GM11168 (cell line): ENCODE data around the gene DNAH1.

Source experiments
- in situ Hi-C: fragments of 300-500 bp; cut with MboI; formaldehyde crosslinking; loops from one replicate; pipeline ENCODE4 v1.12.0; 2022; ENCODE audit warnings: low sequenced_read_pairs; ENCODE audit not compliant: unreplicated experiment

Gene DNAH1

DNA sequence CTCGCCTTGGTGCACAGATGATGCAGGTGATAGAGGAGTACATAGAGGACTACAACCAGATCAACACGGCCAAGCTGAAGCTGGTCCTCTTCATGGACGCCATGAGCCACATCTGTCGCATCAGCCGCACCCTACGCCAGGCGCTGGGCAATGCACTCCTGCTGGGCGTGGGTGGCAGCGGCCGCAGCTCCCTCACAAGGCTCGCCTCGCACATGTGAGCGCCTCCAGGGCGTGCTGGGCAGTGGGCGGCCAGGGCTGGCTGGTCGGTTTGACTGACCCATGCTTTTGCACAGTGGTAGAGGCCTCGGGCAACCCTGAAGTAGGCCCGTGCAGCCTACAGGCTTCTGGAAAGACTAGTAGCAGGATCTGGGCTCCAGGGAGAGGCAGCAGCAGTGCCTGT lies 65.5 kb downstream of the DNAH1 start:
- in situ Hi-C loops: no loop called here

GRCh38 chr3:52383446-52383845 lies 67.3 kb downstream of the DNAH1 start:
- in situ Hi-C loops: no loop called here

GRCh38 chr3:52384019-52384761 lies 68.1 kb downstream of the DNAH1 start:
- in situ Hi-C loops: no loop called here

- in situ Hi-C loops: no loop called here
Observed at GRCh38 chr3:52385157-52385556, 69.0 kb downstream of the DNAH1 start.

DNA sequence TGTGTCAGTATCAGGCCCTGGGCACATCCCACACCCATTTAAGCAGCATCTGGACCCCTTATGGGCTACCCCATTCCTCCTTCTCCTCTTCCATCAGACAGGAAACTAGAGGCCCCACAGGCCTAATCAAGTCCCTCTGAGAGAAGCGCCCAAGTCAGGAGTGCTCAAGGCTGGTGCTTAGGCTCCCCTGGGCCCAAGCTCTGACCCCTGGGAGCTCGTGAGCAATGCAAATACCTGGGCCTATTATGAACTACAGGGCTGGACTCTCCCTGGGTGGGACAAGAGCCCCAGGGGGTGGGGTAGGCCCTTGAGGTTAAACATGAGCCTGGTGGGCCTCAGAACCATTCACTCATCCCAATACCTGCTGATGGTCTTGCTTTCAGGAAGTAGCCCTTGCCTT lies 71.4 kb downstream of the DNAH1 start:
- in situ Hi-C loops: no loop called here

GRCh38 chr3:52388348-52388821 lies 72.3 kb downstream of the DNAH1 start:
- in situ Hi-C loops: no loop called here

DNA sequence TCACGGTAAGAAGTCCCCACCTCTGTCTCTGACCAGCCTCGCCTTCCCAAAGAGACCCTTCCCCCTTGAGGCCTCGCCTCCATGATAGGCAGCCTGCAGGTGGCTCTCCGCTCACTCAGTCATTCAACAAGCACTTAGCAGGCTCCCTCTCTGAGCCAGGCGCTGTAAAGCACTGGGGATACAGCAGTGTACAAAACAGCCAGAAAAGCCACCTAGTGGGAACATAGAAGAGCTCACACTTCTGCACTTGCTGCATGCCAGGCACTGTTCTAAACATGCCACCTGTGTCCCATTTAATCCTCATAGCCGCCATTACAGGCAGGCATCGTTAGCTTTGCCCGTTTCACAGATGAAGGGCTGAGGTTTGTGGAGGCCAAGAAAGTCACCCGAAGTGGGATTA lies 72.8 kb downstream of the DNAH1 start:
- in situ Hi-C loops: no loop called here

GRCh38 chr3:52391096-52391495 lies 75.0 kb downstream of the DNAH1 start:
- in situ Hi-C loops: no loop called here

DNA sequence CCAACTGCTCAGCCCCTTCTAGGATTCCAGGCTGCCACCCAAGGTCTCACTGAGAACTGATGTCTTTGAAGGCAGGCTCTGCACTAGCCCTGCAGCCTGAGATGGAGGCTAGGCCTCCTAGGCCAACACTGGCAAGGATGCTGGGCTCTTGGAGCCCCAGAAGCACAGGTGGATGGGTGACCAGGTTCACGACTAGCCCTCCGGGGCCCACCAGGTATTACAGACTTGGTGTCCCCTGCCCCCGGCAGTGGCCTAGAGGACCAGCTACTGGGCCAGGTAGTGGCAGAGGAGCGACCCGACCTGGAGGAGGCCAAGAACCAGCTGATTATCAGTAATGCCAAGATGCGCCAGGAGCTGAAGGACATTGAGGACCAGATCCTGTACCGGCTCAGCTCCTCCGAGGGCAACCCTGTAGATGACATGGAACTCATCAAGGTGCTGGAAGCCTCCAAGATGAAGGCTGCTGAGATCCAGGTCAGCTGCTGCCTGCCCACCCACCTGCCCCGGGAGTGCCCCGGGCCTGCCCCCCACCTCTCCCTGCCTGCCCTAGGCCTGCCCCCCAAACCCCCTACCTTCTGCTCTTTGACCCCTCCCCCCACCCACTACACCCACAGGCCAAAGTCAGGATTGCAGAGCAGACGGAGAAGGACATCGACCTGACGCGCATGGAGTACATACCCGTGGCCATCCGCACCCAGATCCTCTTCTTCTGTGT lies 76.3 kb downstream of the DNAH1 start:
- in situ Hi-C loops: no loop called here

DNA sequence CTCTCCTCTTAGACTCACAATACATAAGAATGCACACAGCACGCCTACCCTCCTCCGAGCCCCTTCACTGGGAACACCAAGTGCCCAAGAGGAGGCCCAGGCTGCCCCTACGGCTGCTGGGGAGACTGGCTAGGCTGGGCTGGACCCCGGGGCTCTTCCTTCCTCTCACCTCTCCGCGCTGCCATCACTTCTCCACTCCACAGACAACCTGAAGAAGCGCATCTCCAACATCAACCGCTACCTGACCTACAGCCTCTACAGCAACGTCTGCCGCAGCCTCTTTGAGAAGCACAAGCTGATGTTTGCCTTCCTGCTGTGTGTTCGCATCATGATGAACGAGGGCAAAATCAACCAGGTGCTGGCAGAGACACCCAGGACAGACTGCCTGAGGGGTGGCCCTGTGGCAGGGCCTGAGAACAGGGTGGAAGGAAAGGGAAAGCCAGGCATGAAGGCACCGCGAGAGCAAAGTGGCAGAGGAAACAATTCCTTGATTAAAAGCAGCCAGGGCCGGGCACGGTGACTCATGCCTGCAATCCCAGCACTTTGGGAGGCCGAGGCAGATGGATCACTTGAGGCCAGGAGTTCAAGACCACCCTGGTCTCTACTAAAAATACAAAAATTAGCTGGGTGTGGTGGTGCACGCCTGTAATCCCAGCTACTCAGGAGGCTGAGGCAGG lies 77.2 kb downstream of the DNAH1 start:
- in situ Hi-C loops: no loop called here

- in situ Hi-C loops: no loop called here
Observed at GRCh38 chr3:52393959-52394670, 78.0 kb downstream of the DNAH1 start.

GRCh38 chr3:52394751-52395502 lies 78.8 kb downstream of the DNAH1 start:
- in situ Hi-C loops: no loop called here

GRCh38 chr3:52395503-52395865 lies 79.4 kb downstream of the DNAH1 start:
- in situ Hi-C loops: no loop called here

DNA sequence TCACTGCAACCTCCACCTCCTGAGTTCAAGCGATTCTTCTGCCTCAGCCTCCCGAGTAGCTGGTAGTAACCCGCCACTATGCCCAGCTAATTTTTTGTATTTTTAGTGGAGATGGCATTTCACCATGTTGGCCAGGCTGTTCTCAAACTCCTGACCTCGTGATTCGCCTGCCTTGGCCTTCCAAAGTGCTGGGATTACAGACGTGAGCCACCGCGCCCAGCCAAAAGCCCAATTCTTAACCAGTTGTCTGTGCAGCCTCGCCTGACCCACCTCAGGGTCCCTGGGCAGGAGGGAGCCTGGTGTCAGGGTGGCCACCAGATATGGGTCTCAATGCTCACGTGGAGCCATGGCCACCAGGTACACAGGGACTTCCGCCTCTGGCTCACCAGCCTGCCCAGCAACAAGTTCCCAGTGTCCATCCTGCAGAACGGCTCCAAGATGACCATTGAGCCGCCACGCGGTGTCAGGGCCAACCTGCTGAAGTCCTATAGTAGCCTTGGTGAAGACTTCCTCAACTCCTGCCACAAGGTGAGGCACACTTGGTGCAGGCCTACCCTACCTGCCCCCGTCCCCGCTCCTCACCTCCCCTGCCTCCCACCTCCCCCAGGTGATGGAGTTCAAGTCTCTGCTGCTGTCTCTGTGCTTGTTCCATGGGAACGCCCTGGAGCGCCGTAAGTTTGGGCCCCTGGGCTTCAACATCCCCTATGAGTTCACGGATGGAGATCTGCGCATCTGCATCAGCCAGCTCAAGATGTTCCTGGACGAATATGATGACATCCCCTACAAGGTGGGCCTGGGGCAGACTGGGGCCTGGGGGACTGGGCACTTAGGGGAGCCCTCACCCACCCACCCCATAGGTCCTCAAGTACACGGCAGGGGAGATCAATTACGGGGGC lies 80.1 kb downstream of the DNAH1 start:
- in situ Hi-C loops: no loop called here

DNA sequence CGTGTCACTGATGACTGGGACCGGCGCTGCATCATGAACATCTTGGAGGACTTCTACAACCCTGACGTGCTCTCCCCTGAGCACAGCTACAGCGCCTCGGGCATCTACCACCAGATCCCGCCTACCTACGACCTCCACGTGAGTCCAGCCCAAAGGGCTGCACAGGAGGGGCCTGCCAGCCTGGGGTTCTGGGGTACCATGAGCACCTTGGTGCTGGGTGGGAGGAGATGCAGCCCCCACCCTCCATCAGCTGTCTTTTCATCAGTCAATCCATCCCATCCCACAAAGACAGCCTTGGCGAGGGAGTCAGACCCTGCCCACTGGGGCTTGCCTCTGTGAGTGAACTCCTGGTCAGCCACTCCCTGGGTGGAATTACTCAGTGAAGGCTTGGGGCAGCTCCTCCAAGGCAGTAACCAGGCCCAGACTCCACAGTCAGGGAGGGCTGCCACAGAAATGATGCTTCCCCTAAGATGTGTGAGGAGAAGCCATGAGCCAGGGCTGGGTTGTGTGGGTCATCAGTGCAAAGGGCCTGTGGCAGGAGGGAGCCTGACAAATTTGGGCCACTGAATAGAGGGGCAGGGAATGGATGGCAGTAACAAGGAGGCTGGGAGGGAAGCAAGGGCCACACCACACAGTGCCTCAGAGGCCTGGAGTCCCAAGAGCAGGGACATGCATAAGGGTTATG lies 80.9 kb downstream of the DNAH1 start:
- in situ Hi-C loops: no loop called here

- in situ Hi-C loops: no loop called here
Observed at GRCh38 chr3:52397676-52398399, 81.7 kb downstream of the DNAH1 start.

- in situ Hi-C loops: no loop called here
Observed at GRCh38 chr3:52398670-52399081, 82.6 kb downstream of the DNAH1 start.

GRCh38 chr3:52399131-52399530 lies 83.0 kb downstream of the DNAH1 start:
- in situ Hi-C loops: no loop called here
